Upper lobe of left lung (tissue), 6 donors: Measurements from ENCODE around the gene RERE. TPM values are rescaled to one million over a fixed set of nuclear protein-coding genes. Genes with fewer than 3 reads are reported as not detected.

Experiments used
- ATAC-seq, 2 donors: fragments of 200-7000 bp; cut with Tn5 transposase; one replicate each; pipeline ENCODE4 v1.9.1; 2022; ENCODE audit warnings: mild to moderate bottlenecking in 2 of 2, moderate library complexity in 2 of 2; ENCODE audit not compliant: low FRiP score in 2 of 2
- DNase-seq, 2 donors: peaks; one replicate each; pipeline ENCODE4 v3.0.0-alpha.2; 2019 to 2020
- H3K27ac ChIP-seq, 4 donors: fragments of 200-600 bp; sonication (generic); one replicate each; pipeline ENCODE4 v1.5.1; 2016 to 2019
- H3K27me3 ChIP-seq, 4 donors: fragments of 200-600 bp; sonication (generic); one replicate each; pipeline ENCODE4 v1.5.1; 2017 to 2019
- H3K36me3 ChIP-seq, 4 donors: fragments of 200-600 bp; sonication (generic); one replicate each; pipeline ENCODE4 v1.5.1; 2016 to 2019
- H3K4me1 ChIP-seq, 4 donors: fragments of 200-600 bp; sonication (generic); one replicate each; pipeline ENCODE4 v1.5.1; 2018 to 2019
- H3K4me3 ChIP-seq, 4 donors: fragments of 200-600 bp; sonication (generic); one replicate each; pipeline ENCODE4 v1.5.1; 2017 to 2019; ENCODE audit warnings: mild to moderate bottlenecking in 2 of 4, moderate library complexity in 1 of 4
- H3K9me3 ChIP-seq, 4 donors: fragments of 200-600 bp; sonication (generic); one replicate each; pipeline ENCODE4 v1.5.1; 2018 to 2019
- CTCF ChIP-seq, 6 experiments: fragments of 450-650 bp in 4 of 6; fragments of 200-600 bp in 2 of 6; sonication (generic) in 2 of 6; IDR thresholded peaks; one replicate each; pipeline ENCODE4 v1.5.1; 2016 to 2019; ENCODE audit warnings: antibody characterized with exemption in 6 of 6
- EP300 ChIP-seq, 4 donors: sonication (generic); formaldehyde crosslinking; IDR thresholded peaks; one replicate each; pipeline ENCODE4 v1.5.1; 2017; ENCODE audit warnings: antibody characterized with exemption in 4 of 4, control low read depth in 2 of 4
- POLR2A ChIP-seq, 4 donors: fragments of 450-650 bp; IDR thresholded peaks; one replicate each; pipeline ENCODE4 v1.5.1; 2016 to 2017; ENCODE audit warnings: antibody characterized with exemption in 4 of 4, mild to moderate bottlenecking in 2 of 4
- POLR2AphosphoS5 ChIP-seq, 2 donors: sonication (generic); formaldehyde crosslinking; IDR thresholded peaks; one replicate each; pipeline ENCODE4 v1.5.1; 2017; ENCODE audit warnings: antibody characterized with exemption in 2 of 2
- WGBS, 2 donors: methylation state at CpG; one replicate each; pipeline ENCODE4 v1.1.5; 2017 to 2018; 5-methylcytosine and 5-hydroxymethylcytosine counted together
- total RNA-seq, 6 donors: library from RNA; depleted of rRNA in 4 of 6; stranded (reverse); fragments of >200 nt in 4 of 6; gene quantifications; one replicate each; pipeline versions ENCODE4 v1.1.0 to v1.2.1, GENCODE V29; 2016 to 2021
- donor health status: DM: no; HTN: no; CAD: no; lungs with moderate emphysema.
- donor health status: DM: no; HTN: yes; CAD: no; lungs with severe emphysema.

RERE gene
- total RNA-seq, 6 donors from 2014 or later = 75.5 to 222 (median 104) TPM

- peaks cover 15 to 56% (median 26%) of the 10 kb centered on the region in 4 donors for H3K4me1 ChIP-seq
- H3K4me3 ChIP-seq = peak overlapping the region in 2 of 4 donors; percentile 31 to 36
- H3K27ac ChIP-seq = peak overlapping the region in 3 of 4 donors; percentile 34 to 69 (median 57)
- ATAC-seq = no peak
- DNase-seq = no peak
- no peaks in the 10 kb centered on the region for H3K9me3 ChIP-seq
- H3K36me3 ChIP-seq = no peaks in the 10 kb centered on the region
- 51 to 67% methylated on average over 7 of the region's 7 CpGs for WGBS, 2 donors
- TF ChIP-seq EP300 (IDR thresholded peaks at IDR 0.05) (no peak), POLR2AphosphoS5 (IDR thresholded peaks at IDR 0.05) (no peak), CTCF (IDR thresholded peaks at IDR 0.05) (no peak), POLR2A (IDR thresholded peaks at IDR 0.05) (no peak)
- no peaks in the 10 kb centered on the region for H3K27me3 ChIP-seq
Observed at GRCh38 chr1:8679929-8680663, 137.3 kb downstream of the RERE start.

- Histone ChIP-seq H3K27me3 (no peaks in the 10 kb centered on the region), H3K9me3 (no peaks in the 10 kb centered on the region), H3K4me3 (no peak overlapping the region), H3K36me3 (no peaks in the 10 kb centered on the region), H3K4me1 (peaks cover 18 to 54% (median 26%) of the 10 kb centered on the region in 4 donors), H3K27ac (peak overlapping the region in 1 of 4 donors; percentile 57)
- DNase-seq (no peak), ATAC-seq (no peak)
- TF ChIP-seq POLR2AphosphoS5 (IDR thresholded peaks at IDR 0.05) (no peak), CTCF (IDR thresholded peaks at IDR 0.05) (no peak), POLR2A (IDR thresholded peaks at IDR 0.05) (no peak), EP300 (IDR thresholded peaks at IDR 0.05) (no peak)
- 59 to 61% methylated on average over 2 of the region's 2 CpGs for WGBS, 2 donors
Observed at GRCh38 chr1:8679395-8679800, 138.0 kb downstream of the RERE start.

GRCh38 chr1:8678673-8679394 lies 138.6 kb downstream of the RERE start:
- H3K9me3 ChIP-seq = no peaks in the 10 kb centered on the region
- 78 to 81% methylated on average over 4 of the region's 4 CpGs for WGBS, 2 donors
- ATAC-seq = no peak
- peaks cover 19 to 54% (median 26%) of the 10 kb centered on the region in 4 donors for H3K4me1 ChIP-seq
- H3K27ac ChIP-seq = peak overlapping the region in 1 of 4 donors; percentile 30
- no peaks in the 10 kb centered on the region for H3K36me3 ChIP-seq
- TF ChIP-seq POLR2A (IDR thresholded peaks at IDR 0.05) (no peak), CTCF (IDR thresholded peaks at IDR 0.05) (no peak), POLR2AphosphoS5 (IDR thresholded peaks at IDR 0.05) (no peak), EP300 (IDR thresholded peaks at IDR 0.05) (no peak)
- H3K27me3 ChIP-seq = no peaks in the 10 kb centered on the region
- no peak for DNase-seq
- H3K4me3 ChIP-seq = no peak overlapping the region

- H3K27me3 ChIP-seq = no peaks in the 10 kb centered on the region
- peaks cover 19 to 54% (median 29%) of the 10 kb centered on the region in 4 donors for H3K4me1 ChIP-seq
- ATAC-seq = no peak
- DNase-seq = no peak
- no peaks in the 10 kb centered on the region for H3K36me3 ChIP-seq
- TF ChIP-seq CTCF (IDR thresholded peaks at IDR 0.05) (no peak), POLR2AphosphoS5 (IDR thresholded peaks at IDR 0.05) (no peak), POLR2A (IDR thresholded peaks at IDR 0.05) (no peak), EP300 (IDR thresholded peaks at IDR 0.05) (no peak)
- H3K9me3 ChIP-seq = no peaks in the 10 kb centered on the region
- no peak overlapping the region for H3K4me3 ChIP-seq
- no peak overlapping the region for H3K27ac ChIP-seq
- 59 to 72% methylated on average over 2 of the region's 2 CpGs for WGBS, 2 donors
Observed at GRCh38 chr1:8677782-8678181, 139.7 kb downstream of the RERE start.
